ENCODE measurements around the gene PTP4A2. TPM values are rescaled to one million over a fixed set of nuclear protein-coding genes. Genes with fewer than 3 reads are reported as not detected.
A peak's percentile ranks its signal among the peaks of the same experiment; 100 is the strongest.

Gene PTP4A2
- polyA plus RNA-seq, 1 of the 3 experiments (the other 2 are of a cell fraction), result 41.7 TPM

DNA sequence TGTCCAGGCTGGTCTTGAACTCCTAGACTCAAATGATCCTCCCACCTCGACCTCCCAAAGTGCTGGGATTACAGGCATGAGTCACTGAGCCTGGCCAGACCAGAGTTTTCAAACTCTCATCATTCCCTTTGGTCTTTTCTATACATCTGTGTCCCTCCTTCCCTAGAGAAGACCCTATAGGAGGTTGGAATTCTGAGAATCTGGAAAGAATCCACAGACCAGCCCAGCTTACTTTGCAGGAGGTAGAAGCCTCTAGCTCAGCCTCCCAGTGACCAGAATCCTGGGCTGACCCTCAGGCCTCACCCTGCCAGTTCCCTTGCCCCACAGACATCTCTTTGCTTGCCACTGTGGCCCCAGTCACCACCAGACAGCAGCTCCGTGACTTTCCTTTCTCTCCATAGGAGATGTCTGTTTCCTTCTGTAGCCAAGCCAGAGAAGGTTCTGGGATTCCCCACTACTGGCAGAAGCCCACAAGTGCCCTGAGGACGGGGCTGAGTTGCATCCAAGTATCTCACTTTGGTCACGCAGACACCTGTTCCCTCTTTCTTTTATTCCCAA, 40.8 kb upstream of the PTP4A2 start:
- H3K27ac ChIP-seq (ENCODE audit: low read depth in 2 of 2, low read length in 1 of 2), result no peak overlapping the region
- no peaks in the 10 kb centered on the region for H3K36me3 ChIP-seq (replicated peaks in 1 of 2; ENCODE audit: control insufficient read depth in 1 of 2, insufficient read depth in 2 of 2, low read length in 1 of 2)
- no peak overlapping the region for H2AFZ ChIP-seq (ENCODE audit: low read depth)
- H3K4me1 ChIP-seq (ENCODE audit: control insufficient read depth in 1 of 2, insufficient read depth in 2 of 2, low read depth in 1 of 2, low read length in 1 of 2), result no peaks in the 10 kb centered on the region; a peak in 1 of 4 replicates
- WGBS (ENCODE audit: low lambda C conversion rate), result 73% methylated on average over 4 of the region's 4 CpGs
- H3K9ac ChIP-seq, result no peak overlapping the region
- no peaks in the 10 kb centered on the region for H3K9me3 ChIP-seq
- no peaks in the 10 kb centered on the region for H3K79me2 ChIP-seq (ENCODE audit: insufficient read depth)
- CTCF ChIA-PET, result interaction anchor here (0.9 to 1.8 kb wide), 5 partner anchors 15 to 234 kb away, joined by 3 to 4 read pairs (median 3); no protein-coding TSS in a partner anchor
- no peak overlapping the region for H3K4me3 ChIP-seq (ENCODE audit: low read depth in 2 of 2, low read length in 1 of 2)
- TF ChIP-seq GABPA (IDR thresholded peaks at IDR 0.05; ENCODE audit: low read depth), result no peak
- no peak for TF ChIP-seq RXRA (IDR thresholded peaks at IDR 0.05; ENCODE audit: borderline replicate concordance, low read depth)
- no peak for TF ChIP-seq POLR2AphosphoS5 (IDR thresholded peaks at IDR 0.05; ENCODE audit: low read depth, low read length)
- TF ChIP-seq JUND (IDR thresholded peaks at IDR 0.05), result no peak
- H3K27me3 ChIP-seq (ENCODE audit: insufficient read depth), result no peaks in the 10 kb centered on the region
- POLR2A ChIA-PET, result no interaction called here
- DNase-seq, result no peak
- no peaks in the 10 kb centered on the region for H3K9me2 ChIP-seq
- no peak overlapping the region for H3K4me2 ChIP-seq
- no peaks in the 10 kb centered on the region for H4K20me1 ChIP-seq (ENCODE audit: insufficient read depth)
- H3F3A ChIP-seq (replicated peaks; ENCODE audit: insufficient read depth), result peaks cover 4% of the 10 kb centered on the region

DNA sequence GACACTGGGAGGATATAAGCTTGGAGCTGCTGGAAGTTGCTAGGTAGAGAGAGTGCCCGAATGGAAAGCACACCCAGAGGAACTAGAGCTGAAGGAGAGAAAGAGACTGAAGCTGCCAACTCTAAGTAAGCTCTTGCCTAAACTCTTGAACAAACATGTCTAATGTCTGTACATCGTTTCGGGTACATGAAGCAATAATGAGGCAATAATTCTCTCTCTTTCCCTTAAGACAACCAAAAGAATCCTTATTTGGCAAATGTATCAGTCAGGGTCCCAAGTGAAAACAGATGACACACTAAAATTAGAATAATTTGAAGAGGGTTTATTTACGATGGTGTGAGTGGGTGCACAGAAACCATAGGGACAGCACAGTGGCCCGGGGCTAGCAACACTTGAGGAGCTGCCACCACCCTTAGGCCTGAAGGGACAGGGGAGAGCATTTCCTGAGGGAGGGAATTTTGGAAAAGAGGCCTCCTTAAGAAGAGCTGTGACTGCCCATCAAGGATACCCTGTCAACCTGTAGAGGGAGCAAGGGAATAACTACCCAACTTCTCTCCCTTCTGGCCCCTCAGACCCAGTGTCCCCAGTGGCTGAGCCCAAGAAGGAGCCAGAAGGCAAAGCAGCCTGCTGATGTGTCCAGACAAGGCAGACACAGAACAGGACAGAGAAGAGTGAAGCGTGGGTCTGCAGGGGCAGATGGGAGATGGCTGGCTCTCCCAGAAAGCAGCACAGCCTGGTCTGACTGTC, 39.4 kb upstream of the PTP4A2 start:
- TF ChIP-seq RAD21 (IDR thresholded peaks at IDR 0.05; ENCODE audit: low read length) (peak; percentile 34), TCF12 (IDR thresholded peaks at IDR 0.05) (no peak)
- TF ChIP-seq, protein P1, sequence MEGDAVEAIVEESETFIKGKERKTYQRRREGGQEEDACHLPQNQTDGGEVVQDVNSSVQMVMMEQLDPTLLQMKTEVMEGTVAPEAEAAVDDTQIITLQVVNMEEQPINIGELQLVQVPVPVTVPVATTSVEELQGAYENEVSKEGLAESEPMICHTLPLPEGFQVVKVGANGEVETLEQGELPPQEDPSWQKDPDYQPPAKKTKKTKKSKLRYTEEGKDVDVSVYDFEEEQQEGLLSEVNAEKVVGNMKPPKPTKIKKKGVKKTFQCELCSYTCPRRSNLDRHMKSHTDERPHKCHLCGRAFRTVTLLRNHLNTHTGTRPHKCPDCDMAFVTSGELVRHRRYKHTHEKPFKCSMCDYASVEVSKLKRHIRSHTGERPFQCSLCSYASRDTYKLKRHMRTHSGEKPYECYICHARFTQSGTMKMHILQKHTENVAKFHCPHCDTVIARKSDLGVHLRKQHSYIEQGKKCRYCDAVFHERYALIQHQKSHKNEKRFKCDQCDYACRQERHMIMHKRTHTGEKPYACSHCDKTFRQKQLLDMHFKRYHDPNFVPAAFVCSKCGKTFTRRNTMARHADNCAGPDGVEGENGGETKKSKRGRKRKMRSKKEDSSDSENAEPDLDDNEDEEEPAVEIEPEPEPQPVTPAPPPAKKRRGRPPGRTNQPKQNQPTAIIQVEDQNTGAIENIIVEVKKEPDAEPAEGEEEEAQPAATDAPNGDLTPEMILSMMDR (IDR thresholded peaks at IDR 0.05), result peak; percentile 42
- Histone ChIP-seq H3K27me3 (ENCODE audit: insufficient read depth) (no peaks in the 10 kb centered on the region), H3K27ac (ENCODE audit: low read depth in 2 of 2, low read length in 1 of 2) (no peak overlapping the region), H3K36me3 (replicated peaks in 1 of 2; ENCODE audit: control insufficient read depth in 1 of 2, insufficient read depth in 2 of 2, low read length in 1 of 2) (no peaks in the 10 kb centered on the region), H3K9me2 (no peaks in the 10 kb centered on the region), H3K9ac (no peak overlapping the region), H3K4me1 (ENCODE audit: control insufficient read depth in 1 of 2, insufficient read depth in 2 of 2, low read depth in 1 of 2, low read length in 1 of 2) (no peaks in the 10 kb centered on the region; a peak in 1 of 4 replicates), H3K9me3 (no peaks in the 10 kb centered on the region), H3K4me2 (no peak overlapping the region), H2AFZ (ENCODE audit: low read depth) (0 out of 2 replicates have a peak overlapping the region, but pooled peaks have one; percentile 6), H3F3A (replicated peaks; ENCODE audit: insufficient read depth) (no peaks in the 10 kb centered on the region), H4K20me1 (ENCODE audit: insufficient read depth) (no peaks in the 10 kb centered on the region), H3K4me3 (ENCODE audit: low read depth in 2 of 2, low read length in 1 of 2) (no peak overlapping the region; a peak in 1 of 4 replicates), H3K79me2 (ENCODE audit: insufficient read depth) (no peaks in the 10 kb centered on the region)
- ChIA-PET CTCF (interaction anchor here (0.7 to 3.9 kb wide), 6 partner anchors 9 to 232 kb away, joined by 3 to 27 read pairs (median 3); no protein-coding TSS in a partner anchor), POLR2A (interaction anchor here (0.6 kb wide), 1 partner anchor 74 kb away, joined by 6 read pairs; no protein-coding TSS in a partner anchor)
- 43% methylated on average over 5 of the region's 6 CpGs for WGBS (ENCODE audit: low lambda C conversion rate)
- peak; percentile 51 for DNase-seq

DNA sequence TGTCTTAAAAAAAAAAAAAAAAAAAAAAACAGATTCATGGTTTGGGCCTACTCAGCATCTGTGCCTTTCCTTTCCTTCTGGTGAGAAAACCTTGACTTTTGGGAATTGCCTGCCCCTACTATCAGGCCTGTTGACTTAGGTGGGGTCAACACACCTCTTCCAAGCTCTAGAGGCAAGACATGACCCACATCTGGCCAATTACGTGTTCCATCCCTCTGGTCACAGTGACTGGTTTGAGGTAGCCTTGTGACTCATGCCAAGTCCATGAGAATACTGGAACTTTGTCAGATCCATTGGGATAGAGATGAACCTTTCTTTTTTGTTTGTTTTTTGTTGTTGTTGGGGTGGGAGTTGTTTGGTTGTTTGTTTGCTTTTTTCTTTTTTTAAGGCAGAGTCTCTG, 38.2 kb upstream of the PTP4A2 start:
- no peak overlapping the region for H3K4me2 ChIP-seq
- no peaks in the 10 kb centered on the region for H3K27me3 ChIP-seq (ENCODE audit: insufficient read depth)
- no peak for TF ChIP-seq RCOR1 (IDR thresholded peaks at IDR 0.05; ENCODE audit: low read length)
- TF ChIP-seq SIN3A (IDR thresholded peaks at IDR 0.05; ENCODE audit: borderline replicate concordance, low read depth, low read length), result no peak
- TF ChIP-seq FOSL2 (IDR thresholded peaks at IDR 0.05; ENCODE audit: borderline replicate concordance, low read depth), result no peak
- no peaks in the 10 kb centered on the region; a peak in 1 of 4 replicates for H3K4me1 ChIP-seq (ENCODE audit: control insufficient read depth in 1 of 2, insufficient read depth in 2 of 2, low read depth in 1 of 2, low read length in 1 of 2)
- no peaks in the 10 kb centered on the region for H3F3A ChIP-seq (replicated peaks; ENCODE audit: insufficient read depth)
- no peaks in the 10 kb centered on the region for H4K20me1 ChIP-seq (ENCODE audit: insufficient read depth)
- WGBS (ENCODE audit: low lambda C conversion rate), result 92% methylated on average over 1 of the region's 1 CpG
- H2AFZ ChIP-seq (ENCODE audit: low read depth), result no peak overlapping the region
- H3K36me3 ChIP-seq (replicated peaks in 1 of 2; ENCODE audit: control insufficient read depth in 1 of 2, insufficient read depth in 2 of 2, low read length in 1 of 2), result no peaks in the 10 kb centered on the region
- no peaks in the 10 kb centered on the region for H3K79me2 ChIP-seq (ENCODE audit: insufficient read depth)
- H3K9ac ChIP-seq, result no peak overlapping the region
- POLR2A ChIA-PET, result no interaction called here
- CTCF ChIA-PET, result interaction anchor here (0.5 to 3.9 kb wide), 3 partner anchors 12 to 27 kb away, joined by 3 to 27 read pairs (median 4); no protein-coding TSS in a partner anchor
- H3K9me2 ChIP-seq, result no peaks in the 10 kb centered on the region
- H3K27ac ChIP-seq (ENCODE audit: low read depth in 2 of 2, low read length in 1 of 2), result no peak overlapping the region
- no peak for DNase-seq
- no peak overlapping the region for H3K4me3 ChIP-seq (ENCODE audit: low read depth in 2 of 2, low read length in 1 of 2)
- no peaks in the 10 kb centered on the region for H3K9me3 ChIP-seq

Data from SK-N-SH (cell line).